Activated T-helper 1 cell treated with Interleukin-2 at 50 U/mL for 16 hours (primary cell): ENCODE data around the gene RCC1.
"Not testable (repeated sequence)": the region's sequence is repeated elsewhere in the genome, so short reads cannot be mapped to it uniquely, and the experiment has no call there.

Experiments used
- DNase-seq: peaks from one replicate; pipeline ENCODE4 v3.0.0-alpha.2; 2020; ENCODE audit warnings: low read depth

The RCC1 gene

GRCh38 chr1:28510970-28511440 is 5.2 kb downstream of the RCC1 start:
- DNase-seq: no peak

GRCh38 chr1:28512058-28512611 is 6.3 kb downstream of the RCC1 start:
- no peak for DNase-seq

- DNase-seq: not testable (repeated sequence)
Observed at GRCh38 chr1:28514445-28514933, 8.6 kb downstream of the RCC1 start.

- DNase-seq: no peak
Observed at GRCh38 chr1:28516518-28516956, 10.7 kb downstream of the RCC1 start.

GRCh38 chr1:28517649-28517999 is 11.8 kb downstream of the RCC1 start:
- no peak for DNase-seq

GRCh38 chr1:28518000-28518744 is 12.3 kb downstream of the RCC1 start:
- DNase-seq: peak; percentile 81

- no peak for DNase-seq
Observed at GRCh38 chr1:28518745-28519341, 13.0 kb downstream of the RCC1 start.

GRCh38 chr1:28519946-28520725 is 14.3 kb downstream of the RCC1 start:
- DNase-seq: no peak

- not testable (repeated sequence) for DNase-seq
Observed at GRCh38 chr1:28520796-28521195, 15.0 kb downstream of the RCC1 start.

- DNase-seq: no peak
Observed at GRCh38 chr1:28521502-28522164, 15.8 kb downstream of the RCC1 start.

GRCh38 chr1:28522537-28522936 is 16.7 kb downstream of the RCC1 start:
- not testable (repeated sequence) for DNase-seq

GRCh38 chr1:28525002-28525642 is 19.3 kb downstream of the RCC1 start:
- DNase-seq: not testable (repeated sequence)

GRCh38 chr1:28526886-28527285 is 21.0 kb downstream of the RCC1 start:
- no peak for DNase-seq

- no peak for DNase-seq
Observed at GRCh38 chr1:28530456-28530855, 24.6 kb downstream of the RCC1 start.

- DNase-seq: no peak
Observed at GRCh38 chr1:28534671-28535070, 28.8 kb downstream of the RCC1 start.

- DNase-seq: no peak
Observed at GRCh38 chr1:28535180-28535579, 29.3 kb downstream of the RCC1 start.

GRCh38 chr1:28537457-28538199 is 31.8 kb downstream of the RCC1 start:
- DNase-seq: no peak

- DNase-seq: no peak
Observed at GRCh38 chr1:28538286-28538685, 32.4 kb downstream of the RCC1 start.

- no peak for DNase-seq
Observed at GRCh38 chr1:28540651-28541050, 34.8 kb downstream of the RCC1 start.

- not testable (repeated sequence) for DNase-seq
Observed at GRCh38 chr1:28541414-28542015, 35.7 kb downstream of the RCC1 start.
